HG03196 (cell line): ENCODE data around the gene C9orf57.
"Not testable (repeated sequence)": the region's sequence is repeated elsewhere in the genome, so short reads cannot be mapped to it uniquely, and the experiment has no call there.

ENCODE experiments used
- ATAC-seq: cut with Tn5 transposase; IDR thresholded peaks from one replicate; pipeline ENCODE4 v1.9.1; 2021; ENCODE audit not compliant: unreplicated experiment

C9orf57 gene, protein sequence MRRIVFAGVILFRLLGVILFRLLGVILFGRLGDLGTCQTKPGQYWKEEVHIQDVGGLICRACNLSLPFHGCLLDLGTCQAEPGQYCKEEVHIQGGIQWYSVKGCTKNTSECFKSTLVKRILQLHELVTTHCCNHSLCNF

DNA sequence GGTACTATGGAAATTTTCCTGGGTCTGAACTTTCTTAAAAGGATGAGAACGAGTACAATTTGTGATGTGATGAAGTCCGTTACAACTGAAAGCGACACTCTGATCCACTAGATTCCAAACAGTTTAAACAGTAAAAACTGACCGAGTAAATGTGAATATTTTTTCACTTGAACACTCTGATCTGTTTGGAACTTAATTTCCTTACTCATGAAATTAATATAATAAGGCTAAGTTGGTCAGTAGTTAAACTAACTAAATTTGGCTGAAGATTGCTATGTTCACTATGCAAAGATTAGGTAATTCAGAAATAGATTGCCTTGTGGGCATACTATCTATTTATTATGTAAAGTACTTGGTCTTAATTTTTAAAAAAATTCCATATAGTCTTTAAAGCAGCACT lies at the start of gene C9orf57:
Gene C9orf57 (minus strand): TSS at position 101 of the 400 bp plus-strand sequence. CDS start 1,282 bp downstream, outside the sequence.
- no peak for ATAC-seq

DNA sequence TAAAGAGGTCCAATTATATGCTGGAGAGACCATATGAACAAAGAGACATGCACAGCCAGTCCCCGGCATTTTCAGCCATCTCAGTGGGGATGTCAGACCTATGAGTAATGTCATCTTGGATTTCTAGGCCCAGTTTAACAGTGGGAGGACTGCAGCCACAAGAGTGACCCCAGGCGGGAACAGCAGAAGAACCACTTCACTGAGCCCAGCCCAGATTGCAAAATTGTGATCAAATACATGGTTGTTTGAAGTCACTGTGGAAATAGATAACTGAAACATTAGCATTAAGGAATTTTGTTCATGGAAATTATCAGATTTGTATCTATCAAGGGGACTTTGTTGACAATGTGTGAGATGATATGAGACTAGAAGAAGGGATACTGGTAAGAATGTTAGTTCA lies 42.1 kb upstream of the C9orf57 start:
- ATAC-seq = no peak

DNA sequence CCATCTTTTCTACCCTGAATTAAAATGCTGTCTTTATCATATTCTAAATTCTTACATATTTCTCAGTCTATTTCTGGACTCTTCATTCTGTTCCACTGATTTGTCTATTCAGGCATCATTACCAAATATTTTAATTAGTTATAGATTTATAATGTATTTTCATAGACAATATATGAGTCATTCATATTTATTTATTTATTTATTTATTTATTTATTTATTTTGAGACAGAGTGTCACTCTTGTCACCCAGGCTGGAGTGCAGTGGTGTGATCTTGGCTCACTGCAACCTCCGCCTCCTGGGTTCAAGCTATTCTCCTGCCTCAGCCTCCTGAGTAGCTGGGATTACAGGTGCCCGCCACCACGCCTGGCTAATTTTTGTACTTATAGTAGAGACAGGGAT lies 35.1 kb upstream of the C9orf57 start:
- not testable (repeated sequence) for ATAC-seq

DNA sequence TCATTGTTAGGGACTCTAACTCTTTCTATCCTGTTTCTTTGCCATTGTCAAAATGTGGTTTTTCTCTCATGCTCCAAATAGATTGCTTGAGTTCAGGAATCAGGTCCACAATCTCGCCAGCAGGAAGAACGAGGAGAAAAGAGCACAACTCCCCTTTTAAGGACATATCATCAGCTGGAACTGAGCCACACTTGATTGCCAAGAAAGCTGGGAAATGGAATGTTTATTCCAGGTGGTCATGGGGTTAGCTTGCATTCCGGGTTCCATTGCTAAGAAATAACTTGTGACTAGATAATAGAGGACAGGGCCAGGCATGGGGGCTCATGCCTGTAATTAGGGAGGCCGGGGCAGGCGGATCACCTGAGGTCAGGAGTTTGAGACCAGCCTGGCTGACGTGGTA lies 32.4 kb upstream of the C9orf57 start:
- no peak for ATAC-seq

DNA sequence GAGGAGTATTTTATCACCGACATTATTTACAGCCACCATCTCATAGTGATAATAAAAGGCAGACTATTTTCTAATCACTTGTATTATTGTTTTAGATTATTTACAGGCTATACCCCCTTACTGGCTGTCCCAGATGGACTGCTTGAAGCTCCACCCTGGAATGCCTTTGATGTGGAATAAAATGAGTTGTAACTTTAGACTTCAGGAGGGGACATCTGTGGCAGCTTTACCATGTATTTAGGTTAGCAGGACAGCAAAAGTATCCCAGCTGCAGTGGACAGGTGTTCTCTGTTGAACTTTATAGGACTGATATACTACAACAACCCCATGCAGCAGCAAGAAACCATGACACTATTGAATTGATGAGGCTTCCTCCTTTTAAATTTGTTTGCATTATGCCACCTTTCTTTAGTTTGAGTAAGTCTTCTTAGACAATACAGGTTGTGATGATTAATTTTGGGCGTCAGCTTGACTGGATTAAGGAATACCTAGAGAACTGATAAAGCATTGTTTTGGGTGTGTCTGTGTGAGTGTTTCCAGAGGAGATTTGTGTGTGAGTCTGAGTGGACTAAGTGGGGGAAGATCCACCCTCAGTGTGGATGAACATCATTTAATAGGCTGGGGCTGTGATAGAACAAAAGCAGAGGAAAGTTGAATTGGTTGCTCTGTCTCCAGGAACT lies 29.2 kb upstream of the C9orf57 start:
- ATAC-seq = no peak

DNA sequence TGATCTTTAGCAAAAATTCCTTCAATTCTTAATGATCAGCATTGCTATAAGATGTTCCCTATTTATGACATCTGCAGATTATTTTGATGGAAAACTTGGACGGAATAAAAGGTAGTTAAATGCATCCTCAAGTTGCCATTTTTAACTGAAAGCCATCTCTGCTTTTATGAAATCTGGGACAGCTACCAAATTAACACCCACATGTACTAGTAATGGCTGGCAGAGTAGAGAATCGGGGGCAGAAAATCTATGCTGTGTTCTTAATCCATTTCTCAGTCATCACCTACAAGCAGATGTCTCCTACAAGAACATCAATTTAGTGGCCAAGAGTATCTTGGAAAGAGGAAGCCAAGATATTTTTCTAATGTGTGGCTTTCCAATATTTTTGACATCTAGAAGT lies 22.1 kb upstream of the C9orf57 start:
- no peak for ATAC-seq

DNA sequence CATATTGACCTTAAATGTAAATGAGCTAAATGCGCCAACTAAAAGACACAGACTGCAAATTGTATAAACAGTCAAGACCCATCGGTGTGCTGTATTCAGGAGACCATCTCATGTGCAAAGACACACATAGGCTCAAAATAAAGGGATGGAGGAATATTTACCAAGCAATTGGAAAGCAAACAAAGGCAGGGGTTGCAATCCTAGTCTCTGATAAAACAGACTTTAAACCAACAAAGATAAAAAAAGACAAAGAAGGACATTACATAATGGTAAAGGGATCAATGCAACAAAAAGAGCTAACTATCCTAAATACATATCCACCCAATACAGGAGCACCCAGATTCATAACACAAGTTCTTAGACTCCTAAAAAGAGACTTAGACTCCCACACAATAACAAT lies 14.3 kb upstream of the C9orf57 start:
- ATAC-seq = not testable (repeated sequence)

DNA sequence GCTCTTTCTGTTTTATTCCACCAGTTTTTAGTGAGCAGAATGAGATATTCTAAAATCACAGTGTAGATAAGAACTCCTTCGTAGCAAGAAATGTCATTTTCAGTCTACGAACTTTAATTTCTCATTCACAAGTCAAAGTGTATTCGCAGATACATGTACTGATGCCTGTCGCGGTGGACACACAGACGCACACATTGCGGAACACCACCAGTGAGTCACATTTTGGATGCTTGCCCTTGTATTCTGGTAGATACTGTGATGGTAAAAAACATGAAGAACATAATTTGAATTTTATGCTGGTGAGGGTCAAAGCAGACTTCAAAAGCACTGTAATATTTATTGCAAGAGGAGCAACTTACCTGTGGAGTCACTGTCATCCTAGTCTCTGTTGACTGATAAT lies 4.7 kb upstream of the C9orf57 start:
- no peak for ATAC-seq

DNA sequence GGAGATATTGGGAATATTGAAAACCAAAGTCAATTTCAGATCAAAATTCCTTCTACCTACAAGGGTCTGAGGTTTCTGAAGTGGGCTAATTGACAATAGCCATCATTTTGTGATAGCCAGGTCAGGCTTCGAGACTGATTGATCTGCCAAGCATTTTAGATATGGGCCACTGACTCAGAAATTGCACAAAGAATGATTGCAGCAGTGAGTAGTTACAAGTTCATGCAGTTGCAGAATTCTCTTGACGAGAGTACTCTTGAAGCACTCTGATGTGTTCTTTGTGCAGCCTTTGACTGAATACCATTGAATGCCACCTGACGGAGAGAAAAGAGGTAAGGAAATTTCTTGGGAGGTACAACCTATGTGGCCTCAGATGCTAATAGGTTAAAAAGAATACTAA lies 8.3 kb downstream of the C9orf57 start:
- ATAC-seq = no peak

DNA sequence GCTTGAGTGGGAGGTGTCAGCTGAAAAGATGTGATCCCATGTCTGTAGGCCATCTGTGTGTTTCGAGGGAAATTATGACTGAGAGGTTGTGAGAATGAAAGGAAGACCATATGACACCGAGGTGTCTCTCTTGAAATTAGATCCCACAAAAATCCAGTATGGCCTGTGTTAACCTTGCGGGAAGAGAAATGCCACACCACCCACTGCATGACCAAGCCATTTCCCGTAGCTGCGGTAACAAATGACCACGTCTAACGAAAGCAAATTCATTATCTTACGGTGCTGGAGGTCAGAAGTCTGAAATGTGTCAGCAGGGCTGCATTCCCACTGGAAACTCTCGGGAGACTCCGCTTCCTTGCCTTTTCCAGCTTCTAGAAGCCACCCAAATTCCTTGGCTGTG lies 11.6 kb downstream of the C9orf57 start:
- ATAC-seq = no peak

DNA sequence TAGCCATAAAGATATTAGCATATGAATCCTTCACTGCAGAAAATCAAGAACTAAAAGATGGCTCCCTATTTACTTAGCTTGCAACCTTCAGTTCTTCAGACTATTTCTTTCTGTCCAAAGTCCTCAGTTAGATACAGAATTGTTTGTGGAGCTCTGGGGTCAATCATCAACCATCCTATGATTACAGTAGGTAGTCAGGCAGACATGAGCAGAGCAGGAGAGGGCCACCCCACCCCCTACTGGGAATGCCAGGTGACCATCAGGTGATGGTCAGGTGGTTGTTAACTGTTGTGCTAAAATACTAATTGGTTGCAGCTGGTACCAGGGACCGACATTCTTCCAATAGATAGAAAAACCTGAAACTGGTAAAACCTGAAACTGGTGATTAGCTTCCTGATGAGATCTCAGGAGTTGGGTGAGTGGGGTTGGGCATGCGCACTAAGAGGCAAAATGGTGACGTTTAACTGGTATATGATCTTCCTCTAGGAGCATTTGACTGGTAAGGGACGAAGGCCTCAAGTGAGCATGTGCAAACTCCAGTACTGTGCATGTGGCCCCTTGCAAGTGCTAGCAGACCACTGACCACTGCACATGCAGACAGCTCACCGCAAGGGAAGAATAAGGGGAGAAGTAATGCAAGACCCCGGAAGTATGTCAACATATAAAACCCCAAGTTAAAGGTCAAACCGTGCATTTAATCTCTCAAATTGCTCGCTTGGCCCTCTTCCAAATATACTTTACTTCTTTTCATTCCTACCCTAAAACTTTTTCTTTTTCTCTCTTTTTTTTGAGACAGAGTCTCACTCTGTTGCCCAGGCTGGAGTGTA lies 13.6 kb downstream of the C9orf57 start:
- ATAC-seq = no peak

DNA sequence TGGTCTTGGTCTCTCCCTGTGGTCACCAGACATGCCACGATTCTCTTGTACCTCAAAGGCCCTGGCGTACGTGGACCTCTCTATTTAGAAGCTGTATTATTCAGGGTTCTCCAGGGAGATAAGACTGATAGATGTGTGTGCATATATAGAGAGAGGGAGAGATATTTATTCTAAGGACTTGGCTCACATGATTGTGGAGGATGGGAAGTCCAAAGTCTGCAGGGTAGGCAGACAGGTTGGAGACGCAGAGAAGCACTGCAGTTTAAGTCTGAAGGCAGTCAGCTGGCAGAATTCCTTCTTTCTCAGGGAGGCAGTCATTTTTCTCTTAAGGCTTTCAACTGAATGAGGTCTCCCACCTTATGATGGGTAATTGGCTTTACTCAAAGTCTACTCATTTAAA lies 16.3 kb downstream of the C9orf57 start:
- ATAC-seq = no peak

DNA sequence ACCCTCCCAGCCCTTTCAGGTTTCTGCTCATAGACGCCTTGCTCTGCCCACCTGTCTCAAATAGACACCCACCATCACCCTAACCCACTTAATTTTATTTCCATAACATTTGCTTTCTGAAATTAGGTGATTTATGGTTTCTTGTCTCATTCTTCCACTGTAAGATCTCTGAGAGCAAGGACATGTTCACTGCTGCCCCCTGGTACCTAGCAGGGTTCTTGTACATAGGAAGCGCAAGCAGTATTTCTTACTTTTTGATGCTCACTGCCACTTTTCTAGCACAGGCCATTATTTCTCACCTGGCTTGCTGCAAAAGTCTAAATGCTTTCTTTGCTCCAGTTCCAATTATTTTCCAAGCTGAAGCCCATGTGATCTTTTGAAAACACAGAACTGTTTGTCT lies 16.8 kb downstream of the C9orf57 start:
- no peak for ATAC-seq

DNA sequence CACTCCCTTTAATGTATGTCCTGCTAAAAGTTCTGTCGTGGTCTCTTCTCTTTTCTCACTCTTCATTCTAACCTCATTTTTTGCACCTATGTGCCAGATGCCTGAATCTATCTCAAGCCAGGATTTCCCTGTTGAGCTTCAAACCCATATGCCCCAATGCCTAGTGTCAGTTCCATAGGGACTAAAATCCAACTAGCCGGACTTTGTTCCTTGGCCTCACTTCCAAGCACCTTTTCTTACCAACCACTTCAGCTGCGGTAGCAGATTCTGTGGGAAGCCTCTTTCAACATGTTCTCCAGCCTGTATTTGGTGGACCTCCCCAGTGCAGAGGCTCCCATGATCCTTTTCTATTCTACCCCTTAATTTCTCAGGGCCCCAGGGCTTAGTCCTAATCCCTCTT lies 17.5 kb downstream of the C9orf57 start:
- ATAC-seq = no peak

DNA sequence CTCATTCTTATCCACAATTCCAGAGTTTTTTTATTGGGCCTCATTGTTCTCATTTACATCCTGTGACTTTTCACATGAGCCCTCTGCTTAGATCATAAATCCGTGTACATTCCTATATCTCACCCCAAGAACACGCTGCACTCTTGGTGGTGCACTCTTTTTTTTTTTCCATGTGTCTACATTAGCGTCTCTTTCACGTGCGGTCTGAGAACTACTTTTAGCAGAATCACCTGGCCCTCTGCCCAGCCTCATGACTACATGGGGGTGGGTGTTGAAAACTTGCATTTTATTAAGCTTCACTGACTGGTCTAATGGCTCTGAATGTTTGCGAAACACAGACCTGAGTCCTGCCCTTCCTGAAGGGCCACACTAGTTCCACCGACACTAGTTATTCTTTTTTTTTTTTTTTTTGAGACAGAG lies 18.6 kb downstream of the C9orf57 start:
- ATAC-seq = no peak

DNA sequence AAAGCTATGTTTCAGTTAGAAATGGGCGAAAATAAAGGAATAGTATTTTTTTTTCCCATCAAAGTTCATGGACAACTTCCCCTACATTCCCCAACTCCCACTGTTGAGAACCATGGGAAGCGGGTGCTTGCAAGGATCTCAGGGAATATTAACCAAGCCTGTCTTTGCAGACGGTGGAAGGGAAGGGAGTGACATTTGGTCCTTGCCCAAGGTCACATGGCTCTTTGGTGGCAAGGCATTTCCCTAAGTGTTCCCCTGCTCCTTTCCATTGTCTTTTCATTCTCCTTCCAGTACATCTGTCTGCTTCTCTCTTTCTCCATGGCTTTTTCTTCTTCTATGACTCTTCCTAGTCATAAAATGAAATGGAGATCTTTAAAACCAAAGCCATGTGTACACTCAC lies 19.0 kb downstream of the C9orf57 start:
- ATAC-seq = no peak

DNA sequence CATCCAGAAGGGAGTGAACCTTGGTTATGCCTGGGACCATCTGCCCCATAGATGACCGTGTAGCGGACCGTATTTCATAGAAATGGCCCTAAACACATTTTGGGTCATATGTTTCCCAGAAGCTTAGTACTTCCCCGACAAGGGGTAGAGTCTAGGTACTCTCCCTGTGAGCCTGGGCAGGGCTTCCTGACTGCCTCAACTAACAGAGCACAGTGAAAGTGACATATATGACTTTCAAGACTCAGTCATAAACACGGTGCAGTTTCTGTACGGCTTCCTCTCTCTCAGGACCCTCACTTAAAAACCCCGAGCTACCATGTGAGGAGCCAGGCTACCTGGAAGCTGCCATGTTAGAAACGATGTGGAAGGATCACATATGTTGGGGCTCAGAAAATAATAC lies 20.9 kb downstream of the C9orf57 start:
- ATAC-seq = peak; percentile 53

DNA sequence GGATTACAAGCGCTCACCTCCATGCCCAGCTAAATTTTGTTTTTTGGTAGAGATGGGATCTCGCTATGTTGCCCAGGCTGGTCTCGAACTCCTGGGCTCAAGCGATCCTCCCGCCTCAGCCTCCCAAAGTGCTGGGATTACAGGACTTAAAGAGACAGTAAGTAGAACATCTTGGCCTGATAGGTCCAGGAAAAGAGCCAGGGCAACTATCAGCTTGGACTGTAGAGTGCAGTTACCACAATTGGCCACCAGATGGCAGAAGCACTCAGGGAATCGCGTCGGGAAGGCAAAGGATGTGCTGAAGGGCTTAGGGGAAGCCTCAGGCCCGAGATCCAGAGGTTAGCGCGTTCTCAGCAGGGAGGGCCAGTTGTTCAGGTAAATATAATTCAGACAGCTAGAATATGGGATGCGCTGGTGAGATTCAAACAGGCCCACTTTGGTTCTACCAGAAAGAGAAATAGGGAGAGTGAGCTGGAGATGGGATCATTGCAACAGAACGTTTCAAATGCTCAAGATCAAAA lies 21.5 kb downstream of the C9orf57 start:
- peak; percentile 73 for ATAC-seq

DNA sequence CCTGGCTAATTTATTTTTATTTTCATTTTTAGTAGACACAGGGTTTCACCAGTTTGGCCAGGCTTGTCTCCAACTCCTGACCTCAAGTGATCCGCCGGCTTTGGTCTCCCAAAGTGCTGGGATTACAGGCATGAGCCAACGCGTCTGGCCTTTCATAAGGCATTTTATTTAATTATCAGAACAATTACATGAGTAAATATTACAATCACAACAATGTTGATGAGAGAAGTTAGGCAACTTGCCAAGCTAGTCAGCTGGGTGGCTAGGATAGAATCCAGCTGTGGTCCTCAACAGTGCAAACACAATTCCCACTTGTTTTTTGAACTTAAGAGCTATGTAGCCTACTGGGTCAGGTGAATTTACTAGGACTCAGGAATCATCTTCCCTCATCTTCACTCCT lies 22.0 kb downstream of the C9orf57 start:
- ATAC-seq = no peak

DNA sequence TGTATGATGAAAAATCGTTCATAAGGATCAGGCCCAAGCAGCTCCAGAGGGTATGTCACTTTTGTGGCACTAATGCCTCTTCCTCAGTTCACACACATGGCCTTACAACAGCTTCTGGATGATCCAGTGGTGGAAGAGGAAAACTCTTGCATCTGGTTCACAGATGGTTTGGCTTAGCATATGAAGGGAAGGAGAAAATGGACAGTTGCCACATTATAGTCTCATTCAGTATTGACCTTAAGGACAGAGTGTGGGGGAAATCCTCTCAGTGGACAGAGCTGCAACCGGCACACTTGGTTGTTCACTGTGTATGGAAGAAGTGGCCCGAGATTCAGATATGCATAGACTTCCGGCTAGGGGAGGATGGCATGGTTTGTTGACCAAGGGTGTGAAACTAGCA lies 22.8 kb downstream of the C9orf57 start:
- no peak for ATAC-seq

DNA sequence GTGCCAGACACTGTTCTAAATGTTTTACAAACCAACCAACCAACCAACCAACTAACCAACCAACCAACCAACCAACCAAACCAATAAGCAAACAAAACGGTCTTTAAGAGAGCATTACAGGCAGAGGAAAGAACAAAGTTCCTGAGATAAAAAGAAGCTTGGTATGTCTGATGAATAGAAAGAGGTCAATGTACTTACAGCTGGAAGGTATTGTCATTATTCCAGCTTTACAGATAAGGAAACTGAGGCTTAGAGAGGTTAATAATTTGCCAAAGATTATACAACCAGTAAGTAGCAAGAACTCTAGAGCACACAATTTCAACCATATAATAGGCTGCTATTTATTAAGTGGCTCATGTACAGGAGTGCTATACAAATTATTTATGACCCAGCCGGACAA lies 29.6 kb downstream of the C9orf57 start:
- ATAC-seq = no peak

DNA sequence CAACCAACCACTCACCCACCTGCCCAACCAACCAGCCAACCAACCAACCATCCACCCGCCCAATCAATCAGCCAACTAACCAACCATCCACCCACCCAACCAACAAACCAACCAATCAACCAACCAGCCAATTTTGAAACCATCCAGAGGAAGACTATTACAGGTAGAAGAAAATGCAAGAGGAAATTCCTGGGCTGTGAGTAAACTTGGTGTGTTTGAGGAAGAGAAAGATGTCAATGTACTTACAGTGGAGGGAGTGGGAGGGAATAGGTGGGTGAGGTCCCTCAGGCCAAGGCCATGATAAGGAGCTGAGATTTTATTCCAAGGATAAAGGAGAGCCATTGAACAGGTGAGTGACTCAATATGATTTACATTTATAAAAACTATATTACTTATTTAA lies 30.4 kb downstream of the C9orf57 start:
- no peak for ATAC-seq
